ENCODE measurements around the gene ZFP36L1. TPM values are rescaled to one million over a fixed set of nuclear protein-coding genes. Genes with fewer than 3 reads are reported as not detected.

Gene ZFP36L1
- total and polyA plus RNA-seq, 2 of the 13 experiments (the other 11 are each of a cell fraction or from before 2014, with no cell fraction given) = 7.4 to 10.2 TPM

GRCh38 chr14:68784226-68784910 is 8.5 kb downstream of the ZFP36L1 start (continued):
- TF ChIP-seq ZNF275 (CRISPR knock-in tag; IDR thresholded peaks at IDR 0.05; ENCODE audit: borderline replicate concordance) (no peak), BRF2 (CRISPR knock-in tag; IDR thresholded peaks at IDR 0.05) (peak; percentile 61; the same call in 1 of the 2 replicates), JUN (CRISPR knock-in tag; IDR thresholded peaks at IDR 0.05) (peak; percentile 97), AHR (CRISPR knock-in tag; IDR thresholded peaks at IDR 0.05) (no peak; the same call in 1 of the 2 replicates), CERS6 (CRISPR knock-in tag; IDR thresholded peaks at IDR 0.05) (no peak), ADNP (CRISPR knock-in tag; IDR thresholded peaks at IDR 0.05) (0 out of 2 replicates have a peak, but pooled peaks have one; percentile 67), PHF5A (CRISPR knock-in tag; IDR thresholded peaks at IDR 0.05; ENCODE audit: low read depth, unreplicated experiment) (peak; percentile 93), ZNF317 (CRISPR knock-in tag; IDR thresholded peaks at IDR 0.05) (0 out of 2 replicates have a peak, but pooled peaks have one; percentile 59), MED13 (CRISPR knock-in tag; IDR thresholded peaks at IDR 0.05) (no peak; the same call in 1 of the 2 replicates), MLX (CRISPR knock-in tag; IDR thresholded peaks at IDR 0.05) (peak; percentile 76; the same call in 1 of the 2 replicates), STAT5B (CRISPR knock-in tag; IDR thresholded peaks at IDR 0.05) (no peak), ZXDC (CRISPR knock-in tag; IDR thresholded peaks at IDR 0.05) (no peak), ZNF180 (CRISPR knock-in tag; IDR thresholded peaks at IDR 0.05; ENCODE audit: borderline replicate concordance, low read depth) (no peak), SPEN (CRISPR knock-in tag; IDR thresholded peaks at IDR 0.05; ENCODE audit: low read depth) (peak; percentile 62), BCL3 (CRISPR knock-in tag; IDR thresholded peaks at IDR 0.05) (peak; percentile 41; the same call in 1 of the 2 replicates), MAFK (conservative IDR thresholded peaks at IDR 0.05 in 1 of 2, IDR thresholded peaks at IDR 0.05 in 1 of 2; ENCODE audit: low read length in 2 of 2) (peak in 1 of 2 experiments; percentile 28; a peak in 1 of 4 replicates), HNF4A (CRISPR knock-in tag; IDR thresholded peaks at IDR 0.05) (peak; percentile 92), NCOA1 (CRISPR knock-in tag; IDR thresholded peaks at IDR 0.05) (0 out of 2 replicates have a peak, but pooled peaks have one; percentile 53), CHCHD3 (CRISPR knock-in tag; IDR thresholded peaks at IDR 0.05) (no peak), SIX1 (CRISPR knock-in tag; IDR thresholded peaks at IDR 0.05; ENCODE audit: borderline replicate concordance) (peak; percentile 54; the same call in 1 of the 2 replicates), HNRNPH1 (optimal IDR thresholded peaks at IDR 0.05; ENCODE audit: low read depth, low read length) (peak; percentile 54)

Measured in HepG2 (cell line).